Activated CD8-positive, alpha-beta memory T cell treated with anti-CD3 and anti-CD28 coated beads, Interleukin-2, amount 50 U/mL, for 24 hours (primary cell): ENCODE results near the gene TRAPPC10.
"Not testable (repeated sequence)": the region's sequence is repeated elsewhere in the genome, so short reads cannot be mapped to it uniquely, and the experiment has no call there.

Source experiments
- DNase-seq: peaks from one replicate; pipeline ENCODE4 v3.0.0-alpha.2; 2020; ENCODE audit errors: extremely low read depth

The TRAPPC10 gene

GRCh38 chr21:44145616-44146015 is 133.5 kb downstream of the TRAPPC10 start:
- DNase-seq = not testable (repeated sequence)

DNA sequence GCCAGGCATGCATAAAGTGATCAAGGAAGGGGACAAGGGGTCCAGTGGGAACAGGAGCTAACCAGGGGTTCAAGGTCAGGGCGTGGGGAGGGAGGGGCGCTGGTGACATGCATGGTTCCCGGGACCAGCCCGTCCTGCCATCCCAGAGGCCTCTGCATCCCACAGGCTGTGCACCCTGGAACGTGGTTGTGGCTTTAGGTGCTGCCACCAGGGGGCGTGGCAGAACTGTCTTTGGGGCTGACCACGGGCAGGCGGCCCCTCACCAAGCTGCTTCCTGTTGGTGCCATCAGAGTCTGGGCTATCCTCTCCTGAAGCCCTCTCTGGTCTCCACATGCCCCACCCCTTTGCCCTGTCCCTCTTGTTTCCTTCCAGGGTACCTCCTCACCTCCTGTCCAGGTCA is 135.0 kb downstream of the TRAPPC10 start:
- not testable (repeated sequence) for DNase-seq

DNA sequence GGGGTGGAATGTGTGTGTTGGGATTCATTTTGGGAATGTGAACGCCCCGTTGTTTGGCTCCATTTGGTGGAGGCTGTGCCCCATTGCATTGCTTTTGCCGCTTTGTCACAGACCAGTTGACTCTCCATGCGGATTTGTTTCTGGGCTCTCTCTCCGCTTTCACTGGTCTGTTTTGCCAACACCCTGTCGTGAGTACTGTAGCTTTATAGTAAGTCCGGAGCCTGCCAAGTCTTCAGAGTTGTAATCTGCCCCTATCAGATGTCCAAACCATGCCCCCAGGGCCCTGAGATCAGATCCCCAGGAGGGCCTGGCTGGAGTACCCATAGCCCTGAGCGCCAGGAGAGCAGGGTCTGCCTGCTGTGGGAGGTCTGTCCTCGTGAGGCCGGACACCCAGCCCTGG is 138.1 kb downstream of the TRAPPC10 start:
- not testable (repeated sequence) for DNase-seq

DNA sequence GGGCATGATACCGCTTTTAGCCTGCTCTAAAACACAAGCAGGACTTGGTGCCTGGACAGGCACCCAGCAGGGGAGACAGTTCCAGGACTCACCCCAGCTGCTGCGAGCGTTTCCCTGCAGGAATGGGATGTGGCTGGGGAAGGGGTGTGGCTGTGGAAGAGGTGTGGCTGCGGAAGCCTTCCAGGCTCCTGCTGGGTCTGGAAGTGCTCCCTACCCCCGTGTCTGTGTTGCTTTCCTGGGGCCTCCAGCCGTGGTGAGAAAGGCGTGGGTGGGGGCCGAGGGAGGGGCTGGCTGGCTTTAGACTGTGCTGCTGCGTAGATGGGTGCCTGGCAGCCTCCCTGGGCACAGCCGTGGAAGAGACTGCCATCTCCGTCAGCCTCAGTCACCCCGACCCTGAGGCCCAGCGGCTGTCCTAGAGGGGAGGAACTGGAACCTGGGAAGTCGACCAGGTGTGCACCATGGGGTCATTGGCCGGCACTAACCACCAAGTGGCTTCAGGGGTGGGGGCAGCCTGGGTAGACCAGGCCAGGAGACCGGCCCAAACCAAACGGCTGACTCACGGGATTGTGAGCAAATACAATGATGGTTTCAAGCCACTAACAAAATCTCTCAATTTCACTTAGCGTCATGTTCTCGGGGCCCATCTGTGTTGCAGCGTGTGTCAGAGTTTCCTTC is 141.2 kb downstream of the TRAPPC10 start:
- not testable (repeated sequence) for DNase-seq

GRCh38 chr21:44153889-44154228 is 141.8 kb downstream of the TRAPPC10 start:
- DNase-seq = peak; percentile 23

GRCh38 chr21:44154816-44155230 is 142.7 kb downstream of the TRAPPC10 start:
- DNase-seq = not testable (repeated sequence)

DNA sequence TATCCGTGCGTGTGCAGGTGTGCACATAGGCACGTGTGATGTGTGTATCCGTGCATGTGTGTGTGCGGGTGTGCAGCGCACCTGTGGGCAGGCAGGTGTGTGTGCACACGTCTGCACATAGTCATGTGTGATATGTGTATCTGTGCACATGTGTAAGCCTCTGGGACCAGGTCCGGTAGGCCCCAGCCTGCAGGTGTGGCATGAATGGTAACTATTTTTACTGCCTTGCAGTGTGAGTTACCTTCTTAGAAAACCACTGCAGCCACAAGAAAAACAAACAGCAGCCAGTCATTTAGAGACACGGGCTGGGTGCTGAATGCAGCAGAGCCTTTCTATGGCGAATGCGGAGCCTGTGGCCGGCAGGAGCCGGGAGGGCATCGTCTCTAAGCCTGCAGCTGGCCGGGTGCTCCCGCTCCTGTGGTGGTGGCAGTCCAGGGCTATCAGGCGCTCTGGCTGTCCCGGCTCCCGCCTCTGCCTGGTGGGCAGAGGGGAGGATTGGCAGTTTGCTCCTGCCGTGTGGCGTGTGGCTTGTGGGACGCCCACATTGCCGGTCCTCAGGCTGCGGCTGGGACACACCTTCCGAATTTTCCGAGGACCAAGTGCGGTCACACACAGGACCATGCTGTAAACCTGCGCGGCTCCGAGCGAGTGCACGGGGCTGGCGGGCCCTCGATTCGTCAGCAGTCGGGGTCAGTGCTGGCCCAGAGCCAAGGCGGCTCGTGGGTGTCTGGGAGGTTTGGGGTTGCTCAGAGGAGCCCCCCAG is 143.3 kb downstream of the TRAPPC10 start:
- not testable (repeated sequence) for DNase-seq

GRCh38 chr21:44155994-44156380 is 143.9 kb downstream of the TRAPPC10 start:
- not testable (repeated sequence) for DNase-seq
